GM19025 (cell line): ENCODE results near the gene GJA4.
"Not testable (repeated sequence)": the region's sequence is repeated elsewhere in the genome, so short reads cannot be mapped to it uniquely, and the experiment has no call there.

Source experiments
- ATAC-seq: cut with Tn5 transposase; IDR thresholded peaks from one replicate; pipeline ENCODE4 v1.9.1; 2021; ENCODE audit warnings: mild to moderate bottlenecking, low read depth, moderate library complexity; ENCODE audit not compliant: unreplicated experiment

GJA4 gene

GRCh38 chr1:34763142-34763781 lies 29.5 kb upstream of the GJA4 start:
- no peak for ATAC-seq

GRCh38 chr1:34768856-34769255 lies 23.9 kb upstream of the GJA4 start:
- no peak for ATAC-seq

GRCh38 chr1:34770891-34771504 lies 21.8 kb upstream of the GJA4 start:
- no peak for ATAC-seq

GRCh38 chr1:34771573-34772371 lies 21.0 kb upstream of the GJA4 start:
- no peak for ATAC-seq

GRCh38 chr1:34773114-34773513 lies 19.7 kb upstream of the GJA4 start:
- ATAC-seq = not testable (repeated sequence)

GRCh38 chr1:34774957-34775356 lies 17.8 kb upstream of the GJA4 start:
- ATAC-seq = no peak

GRCh38 chr1:34776911-34777310 lies 15.9 kb upstream of the GJA4 start:
- ATAC-seq = no peak

- ATAC-seq = no peak
Observed at GRCh38 chr1:34777519-34778321, 15.1 kb upstream of the GJA4 start.

GRCh38 chr1:34778381-34778780 lies 14.4 kb upstream of the GJA4 start:
- no peak for ATAC-seq

- ATAC-seq = no peak
Observed at GRCh38 chr1:34779005-34779404, 13.8 kb upstream of the GJA4 start.

- ATAC-seq = no peak
Observed at GRCh38 chr1:34779526-34779925, 13.3 kb upstream of the GJA4 start.

- no peak for ATAC-seq
Observed at GRCh38 chr1:34779962-34780361, 12.8 kb upstream of the GJA4 start.

- no peak for ATAC-seq
Observed at GRCh38 chr1:34780528-34780927, 12.3 kb upstream of the GJA4 start.

GRCh38 chr1:34781071-34781843 lies 11.5 kb upstream of the GJA4 start, which contains the start of gene GJB3:
Gene GJB3 (plus strand): TSS chr1:34781214. CDS start chr1:34784763, 3,549 bp downstream.
- ATAC-seq = no peak

GRCh38 chr1:34781844-34782391 lies 10.9 kb upstream of the GJA4 start:
- ATAC-seq = no peak

- ATAC-seq = no peak
Observed at GRCh38 chr1:34784751-34785221, 8.0 kb upstream of the GJA4 start.

- ATAC-seq = no peak
Observed at GRCh38 chr1:34785231-34785874, 7.4 kb upstream of the GJA4 start.

GRCh38 chr1:34785875-34786470 lies 6.8 kb upstream of the GJA4 start:
- no peak for ATAC-seq
